ENCODE data around the gene YAF2. TPM values are rescaled to one million over a fixed set of nuclear protein-coding genes. Genes with fewer than 3 reads are reported as not detected.

The YAF2 gene
- total and polyA plus RNA-seq, 3 donors from 2014 or later = 19.4 to 33.1 (median 26.6) TPM

GRCh38 chr12:42119085-42119633, 118.9 kb downstream of the YAF2 start:
- no peak for DNase-seq
- Histone ChIP-seq H3K9me3 (no peaks in the 10 kb centered on the region), H3K4me1 (no peaks in the 10 kb centered on the region), H3K4me3 (no peak overlapping the region), H3K27me3 (no peaks in the 10 kb centered on the region), H3K27ac (no peak overlapping the region), H3K36me3 (ENCODE audit: low read depth, missing control alignments) (no peaks in the 10 kb centered on the region)
- WGBS, 2 donors = 64 to 81% methylated on average over 2 of the region's 2 CpGs
- TF ChIP-seq CTCF (IDR thresholded peaks at IDR 0.05) (no peak), POLR2A (IDR thresholded peaks at IDR 0.05) (no peak)
- intact Hi-C loops (cut with DNase I; ENCODE audit: low total_unique reads) = no loop called here

GRCh38 chr12:42118136-42118879, 119.7 kb downstream of the YAF2 start:
- 88 to 91% methylated on average over 5 of the region's 5 CpGs for WGBS, 2 donors
- H3K4me1 ChIP-seq = no peaks in the 10 kb centered on the region
- no peak overlapping the region for H3K4me3 ChIP-seq
- TF ChIP-seq CTCF (IDR thresholded peaks at IDR 0.05) = no peak
- TF ChIP-seq POLR2A (IDR thresholded peaks at IDR 0.05) = no peak
- intact Hi-C loops (cut with DNase I; ENCODE audit: low total_unique reads) = no loop called here
- no peak for DNase-seq
- no peaks in the 10 kb centered on the region for H3K9me3 ChIP-seq
- no peaks in the 10 kb centered on the region for H3K27me3 ChIP-seq
- no peaks in the 10 kb centered on the region for H3K36me3 ChIP-seq (ENCODE audit: low read depth, missing control alignments)
- H3K27ac ChIP-seq = no peak overlapping the region

- intact Hi-C loops (cut with DNase I; ENCODE audit: low total_unique reads) = no loop called here
- no peaks in the 10 kb centered on the region for H3K4me1 ChIP-seq
- H3K27me3 ChIP-seq = no peaks in the 10 kb centered on the region
- no peak overlapping the region for H3K27ac ChIP-seq
- no peak overlapping the region for H3K4me3 ChIP-seq
- no peaks in the 10 kb centered on the region for H3K9me3 ChIP-seq
- TF ChIP-seq POLR2A (IDR thresholded peaks at IDR 0.05) (no peak), CTCF (IDR thresholded peaks at IDR 0.05) (no peak)
- no peaks in the 10 kb centered on the region for H3K36me3 ChIP-seq (ENCODE audit: low read depth, missing control alignments)
- 63 to 70% methylated on average over 3 of the region's 3 CpGs for WGBS, 2 donors
- DNase-seq = no peak
Observed at GRCh38 chr12:42109031-42109430, 129.0 kb downstream of the YAF2 start.

Other genes with a start within 250 kb of the YAF2 start
- gene GXYLT1, start 93.4 kb downstream of the YAF2 start, total RNA-seq = 10 to 100 TPM; 28.5 to 29.9 TPM
- gene GXYLT1, start 93.4 kb downstream of the YAF2 start, polyA plus RNA-seq (ENCODE audit: insufficient read depth, low read depth, low replicate concordance) = 13.7 TPM
- 10 to 100 TPM; 54.6 to 65.8 TPM for gene ZCRB1, start 87.8 kb upstream of the YAF2 start, total RNA-seq
- gene ZCRB1, start 87.8 kb upstream of the YAF2 start, polyA plus RNA-seq (ENCODE audit: insufficient read depth, low read depth, low replicate concordance) = 101 TPM
- gene PPHLN1, start 87.9 kb upstream of the YAF2 start, total RNA-seq = 10 to 100 TPM; 83.1 to 91.7 TPM
- gene PPHLN1, start 87.9 kb upstream of the YAF2 start, polyA plus RNA-seq (ENCODE audit: insufficient read depth, low read depth, low replicate concordance) = 101 TPM